ENCODE measurements around the gene PFDN4.
A peak's percentile ranks its signal among the peaks of the same experiment; 100 is the strongest.

The PFDN4 gene

DNA sequence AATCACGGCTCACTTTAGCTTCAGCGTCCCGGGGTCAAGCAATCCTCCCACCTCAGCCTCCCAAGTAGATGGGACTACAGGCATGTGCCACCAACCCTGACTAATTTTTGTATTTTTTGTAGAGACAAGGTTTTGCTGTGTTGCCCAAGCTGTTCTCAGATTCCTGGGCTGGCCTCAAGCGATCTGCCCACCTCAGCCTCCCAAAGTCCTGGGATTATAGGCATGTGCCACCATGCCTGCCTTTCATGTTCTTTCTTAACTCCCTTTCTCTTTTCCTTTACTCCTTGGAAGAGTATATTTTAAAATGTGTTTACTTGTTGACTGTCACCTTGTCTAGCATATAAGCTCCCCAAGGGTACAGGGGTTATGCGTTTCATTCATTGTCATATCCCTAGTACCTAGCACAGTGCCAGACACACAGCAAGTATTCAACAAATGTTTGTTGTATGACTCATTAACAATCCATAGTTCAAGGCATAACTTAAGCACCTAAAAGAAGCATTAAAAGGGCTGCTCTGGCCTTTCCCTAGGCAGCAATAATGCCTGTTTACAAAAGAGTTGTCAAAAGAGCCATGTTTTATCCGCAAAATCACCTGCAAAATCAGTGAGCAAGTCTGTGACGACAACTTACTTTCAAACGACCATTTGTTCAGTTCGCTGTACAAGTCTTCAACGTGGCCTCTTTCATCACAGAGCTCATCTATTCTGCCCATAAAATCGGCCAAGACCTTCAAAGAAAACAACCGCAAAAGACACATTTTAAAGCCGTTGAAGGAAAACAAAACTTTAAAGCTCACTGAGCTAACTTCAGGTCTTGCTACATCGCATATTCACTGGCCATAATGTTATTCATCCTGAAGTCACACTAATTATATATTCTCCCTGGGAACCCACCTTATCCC, 38.7 kb upstream of the PFDN4 start:
- DNase-seq (ENCODE audit: extremely low read depth, low read depth), result no peak
- no peak for TF ChIP-seq CTCF (IDR thresholded peaks at IDR 0.05; ENCODE audit: low read depth, low read length, missing control alignments)
- H3K4me3 ChIP-seq (replicated peaks; ENCODE audit: low read depth, low read length), result no peak overlapping the region

GRCh38 chr20:54170026-54170471, 37.8 kb upstream of the PFDN4 start:
- H3K4me3 ChIP-seq (replicated peaks; ENCODE audit: low read depth, low read length), result no peak overlapping the region
- TF ChIP-seq CTCF (IDR thresholded peaks at IDR 0.05; ENCODE audit: low read depth, low read length, missing control alignments), result no peak
- no peak for DNase-seq (ENCODE audit: extremely low read depth, low read depth)

DNA sequence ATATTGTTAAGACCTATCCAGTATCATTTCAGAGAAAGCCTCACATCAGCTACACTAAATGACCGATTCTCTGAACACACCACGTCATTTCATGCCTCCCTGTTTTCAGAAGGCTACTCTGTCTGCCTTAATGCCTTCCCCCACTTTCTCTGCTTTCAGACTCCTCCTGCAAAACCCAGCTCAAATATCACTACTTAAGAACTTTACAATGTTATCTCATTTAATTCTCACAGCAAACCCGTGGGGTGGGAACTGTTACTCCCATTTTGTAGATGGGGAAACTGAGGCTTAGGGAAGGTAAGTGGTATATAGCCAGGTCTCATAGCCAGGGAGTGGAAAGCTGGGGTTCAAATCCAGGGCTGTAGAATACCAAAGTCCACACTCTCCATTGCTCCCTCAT, 36.9 kb upstream of the PFDN4 start:
- TF ChIP-seq CTCF (IDR thresholded peaks at IDR 0.05; ENCODE audit: low read depth, low read length, missing control alignments), result no peak
- no peak overlapping the region for H3K4me3 ChIP-seq (replicated peaks; ENCODE audit: low read depth, low read length)
- no peak for DNase-seq (ENCODE audit: extremely low read depth, low read depth)

GRCh38 chr20:54172532-54172855, 35.4 kb upstream of the PFDN4 start:
- DNase-seq (ENCODE audit: extremely low read depth, low read depth), result no peak
- no peak for TF ChIP-seq CTCF (IDR thresholded peaks at IDR 0.05; ENCODE audit: low read depth, low read length, missing control alignments)
- no peak overlapping the region for H3K4me3 ChIP-seq (replicated peaks; ENCODE audit: low read depth, low read length)

DNA sequence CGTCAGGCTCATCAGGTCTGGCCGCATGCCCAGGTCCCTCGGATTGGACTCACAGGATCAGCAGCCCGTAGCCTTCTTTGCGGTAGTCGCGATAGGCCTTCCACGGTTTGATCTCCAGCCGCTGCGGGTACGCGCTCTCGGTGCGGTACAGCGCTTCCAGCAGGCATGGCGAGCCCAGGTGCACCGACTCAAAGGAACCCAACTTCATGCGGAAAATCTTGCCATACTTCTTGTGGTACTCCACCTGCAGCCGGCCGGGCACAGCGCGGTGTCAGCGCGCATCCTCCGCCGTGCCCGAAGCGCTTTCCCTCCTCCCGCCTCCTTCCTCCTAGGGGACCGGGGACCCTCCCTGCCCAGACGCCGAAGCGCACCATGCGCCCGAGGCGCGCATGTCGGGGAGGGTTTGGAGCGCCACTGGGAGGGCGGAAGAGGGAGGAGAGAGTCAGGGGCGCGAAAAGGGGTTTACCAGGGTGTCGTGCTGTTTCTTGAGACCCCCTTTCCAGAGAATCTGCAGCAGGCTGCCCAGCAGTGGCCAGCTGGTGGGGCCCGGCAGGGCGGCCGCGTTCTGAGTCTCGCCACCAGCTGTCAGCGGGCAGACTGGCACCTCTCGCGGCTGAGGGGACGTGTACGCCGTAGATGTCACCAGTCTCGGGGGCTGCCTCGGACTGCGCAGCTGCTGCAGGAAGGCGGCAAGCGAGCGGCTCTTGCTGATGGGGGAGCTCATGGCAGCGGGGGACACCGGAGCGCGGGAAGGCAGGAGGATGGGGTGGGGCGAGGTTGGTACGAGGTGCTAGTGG, 34.8 kb upstream of the PFDN4 start:
- no peak for DNase-seq (ENCODE audit: extremely low read depth, low read depth)
- no peak for TF ChIP-seq CTCF (IDR thresholded peaks at IDR 0.05; ENCODE audit: low read depth, low read length, missing control alignments)
- peak overlapping the region; percentile 30 for H3K4me3 ChIP-seq (replicated peaks; ENCODE audit: low read depth, low read length)

DNA sequence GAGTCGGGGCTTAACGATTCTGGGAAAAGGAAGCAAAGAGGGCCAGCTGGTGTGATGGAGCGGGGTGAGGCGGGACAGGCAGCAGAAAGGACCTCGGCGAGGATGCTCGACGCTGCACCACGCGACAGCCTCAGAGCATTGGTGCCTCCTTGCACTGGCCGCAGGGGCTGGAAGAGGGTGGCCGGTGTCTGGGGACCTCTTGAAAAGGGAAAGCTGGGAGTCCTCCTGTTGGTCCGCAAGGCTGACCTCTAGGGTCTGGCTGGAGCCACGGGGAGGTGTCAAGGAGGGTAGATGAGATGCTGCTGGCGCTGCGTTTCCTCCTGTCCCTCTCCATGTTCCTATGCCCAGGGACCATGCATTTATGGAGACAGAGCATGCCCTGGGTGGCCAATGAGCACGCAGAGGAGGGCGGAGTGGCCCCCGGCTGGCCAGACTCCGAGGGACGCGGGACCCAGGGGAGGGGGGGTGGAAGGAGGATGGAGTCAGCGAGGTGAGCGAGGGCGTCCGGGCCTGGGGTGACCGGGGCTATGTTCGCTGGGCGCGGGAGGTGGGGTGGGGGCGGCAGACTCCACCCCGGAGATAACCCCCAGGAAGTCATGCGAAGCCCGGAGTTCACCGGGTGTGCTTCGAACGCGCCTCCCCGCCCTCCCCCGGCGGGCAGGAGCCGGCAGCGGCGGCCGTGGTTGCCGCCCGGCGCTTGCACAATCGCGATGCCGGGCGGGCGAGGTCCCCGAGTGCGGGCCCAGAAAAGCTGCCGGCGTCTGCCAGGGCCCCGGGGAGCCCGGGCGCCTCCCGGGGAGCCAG, 34.0 kb upstream of the PFDN4 start, which contains the start of gene CYP24A1:
Gene CYP24A1, minus strand, starts transcription at position 334 of the 804 bp plus-strand sequence. CDS start 407 bp downstream, outside the sequence.
- no peak for DNase-seq (ENCODE audit: extremely low read depth, low read depth)
- H3K4me3 ChIP-seq (replicated peaks; ENCODE audit: low read depth, low read length), result peak within 1 kb of the TSS; percentile 30
- no peak for TF ChIP-seq CTCF (IDR thresholded peaks at IDR 0.05; ENCODE audit: low read depth, low read length, missing control alignments)

Measured in HFF-Myc (cell line).